ENCODE results near the gene BUB1.
"Not testable (repeated sequence)": the region's sequence is repeated elsewhere in the genome, so short reads cannot be mapped to it uniquely, and the experiment has no call there.

Gene BUB1

GRCh38 chr2:110644357-110644756, 33.5 kb downstream of the BUB1 start:
- no peak for TF ChIP-seq POLR2A (IDR thresholded peaks at IDR 0.05; ENCODE audit: low read depth, low read length)
- TF ChIP-seq POLR2AphosphoS5 (IDR thresholded peaks at IDR 0.05; ENCODE audit: low read depth, low read length), result no peak
- no peak for TF ChIP-seq TAF1 (IDR thresholded peaks at IDR 0.05; ENCODE audit: borderline replicate concordance, low read depth, low read length)
- FAIRE-seq (no peak), DNase-seq (ENCODE audit: insufficient read length) (no peak)

- no peak for FAIRE-seq
These were observed 35.5 kb downstream of the BUB1 start for GRCh38 chr2:110642360-110642759.

GRCh38 chr2:110639972-110640371, 37.9 kb downstream of the BUB1 start:
- TF ChIP-seq POLR2AphosphoS5 (IDR thresholded peaks at IDR 0.05; ENCODE audit: low read depth, low read length) (no peak), TAF1 (IDR thresholded peaks at IDR 0.05; ENCODE audit: borderline replicate concordance, low read depth, low read length) (no peak), POLR2A (IDR thresholded peaks at IDR 0.05; ENCODE audit: low read depth, low read length) (no peak)
- no peak for DNase-seq (ENCODE audit: insufficient read length)
- no peak for FAIRE-seq

More at GRCh38 chr2:110642360-110642759, 35.5 kb downstream of the BUB1 start:
- no peak for DNase-seq (ENCODE audit: insufficient read length)
- TF ChIP-seq POLR2A (IDR thresholded peaks at IDR 0.05; ENCODE audit: low read depth, low read length) (no peak), POLR2AphosphoS5 (IDR thresholded peaks at IDR 0.05; ENCODE audit: low read depth, low read length) (no peak), TAF1 (IDR thresholded peaks at IDR 0.05; ENCODE audit: borderline replicate concordance, low read depth, low read length) (no peak)

- TF ChIP-seq TAF1 (IDR thresholded peaks at IDR 0.05; ENCODE audit: borderline replicate concordance, low read depth, low read length), result no peak
- no peak for TF ChIP-seq POLR2AphosphoS5 (IDR thresholded peaks at IDR 0.05; ENCODE audit: low read depth, low read length)
- no peak for TF ChIP-seq POLR2A (IDR thresholded peaks at IDR 0.05; ENCODE audit: low read depth, low read length)
- no peak for FAIRE-seq
These were observed 38.7 kb downstream of the BUB1 start for GRCh38 chr2:110638952-110639695.

GRCh38 chr2:110638004-110638403, 39.9 kb downstream of the BUB1 start:
- no peak for TF ChIP-seq POLR2A (IDR thresholded peaks at IDR 0.05; ENCODE audit: low read depth, low read length)
- no peak for DNase-seq (ENCODE audit: insufficient read length)
- no peak for FAIRE-seq

More at GRCh38 chr2:110638952-110639695, 38.7 kb downstream of the BUB1 start:
- no peak for DNase-seq (ENCODE audit: insufficient read length)

- FAIRE-seq (no peak), DNase-seq (ENCODE audit: insufficient read length) (no peak)
These were observed 40.8 kb downstream of the BUB1 start for GRCh38 chr2:110637093-110637492.

GRCh38 chr2:110635949-110636628, 41.8 kb downstream of the BUB1 start:
- not testable (repeated sequence) for DNase-seq (ENCODE audit: insufficient read length); FAIRE-seq

More at GRCh38 chr2:110637093-110637492, 40.8 kb downstream of the BUB1 start:
- no peak for TF ChIP-seq POLR2AphosphoS5 (IDR thresholded peaks at IDR 0.05; ENCODE audit: low read depth, low read length)
- TF ChIP-seq TAF1 (IDR thresholded peaks at IDR 0.05; ENCODE audit: borderline replicate concordance, low read depth, low read length), result no peak
- no peak for TF ChIP-seq POLR2A (IDR thresholded peaks at IDR 0.05; ENCODE audit: low read depth, low read length)

GRCh38 chr2:110627348-110627747, 50.5 kb downstream of the BUB1 start:
- FAIRE-seq; DNase-seq (ENCODE audit: insufficient read length): not testable (repeated sequence)

- not testable (repeated sequence) for FAIRE-seq; DNase-seq (ENCODE audit: insufficient read length)
These were observed 58.4 kb downstream of the BUB1 start for GRCh38 chr2:110619326-110619939.

GRCh38 chr2:110613927-110614326, 63.9 kb downstream of the BUB1 start:
- not testable (repeated sequence) for DNase-seq (ENCODE audit: insufficient read length); FAIRE-seq

- FAIRE-seq; DNase-seq (ENCODE audit: insufficient read length): not testable (repeated sequence)
These were observed 67.1 kb downstream of the BUB1 start for GRCh38 chr2:110610613-110611250.

GRCh38 chr2:110609843-110610612, 67.8 kb downstream of the BUB1 start:
- DNase-seq (ENCODE audit: insufficient read length); FAIRE-seq: not testable (repeated sequence)

- FAIRE-seq; DNase-seq (ENCODE audit: insufficient read length): not testable (repeated sequence)
These were observed 68.9 kb downstream of the BUB1 start for GRCh38 chr2:110608788-110609502.

GRCh38 chr2:110605057-110605456, 72.8 kb downstream of the BUB1 start:
- not testable (repeated sequence) for FAIRE-seq; DNase-seq (ENCODE audit: insufficient read length)

GRCh38 chr2:110603917-110604591, 73.8 kb downstream of the BUB1 start:
- not testable (repeated sequence) for FAIRE-seq; DNase-seq (ENCODE audit: insufficient read length)

GRCh38 chr2:110602139-110602538, 75.7 kb downstream of the BUB1 start:
- DNase-seq (ENCODE audit: insufficient read length); FAIRE-seq: not testable (repeated sequence)

Data from GM12892 (cell line).